GM12864 (cell line): ENCODE results near the gene IRGQ.

Experiments used
- DNase-seq: peaks from one replicate; pipeline ENCODE4 v3.0.0-alpha.2; 2011; ENCODE audit warnings: low read depth
- H3K4me3 ChIP-seq: 2 replicates; pipeline ENCODE4 v1.5.1; 2011; ENCODE audit warnings: mild to moderate bottlenecking, low read depth, low read length, control low read depth
- TF ChIP-seq, protein P1 (sequence below): IDR thresholded peaks from 2 replicates; pipeline ENCODE4 v1.5.1; 2011; ENCODE audit warnings: low read depth, mild to moderate bottlenecking, moderate library complexity, low read length, control low read depth, inconsistent platforms; ENCODE audit errors: missing control alignments

The IRGQ gene

DNA sequence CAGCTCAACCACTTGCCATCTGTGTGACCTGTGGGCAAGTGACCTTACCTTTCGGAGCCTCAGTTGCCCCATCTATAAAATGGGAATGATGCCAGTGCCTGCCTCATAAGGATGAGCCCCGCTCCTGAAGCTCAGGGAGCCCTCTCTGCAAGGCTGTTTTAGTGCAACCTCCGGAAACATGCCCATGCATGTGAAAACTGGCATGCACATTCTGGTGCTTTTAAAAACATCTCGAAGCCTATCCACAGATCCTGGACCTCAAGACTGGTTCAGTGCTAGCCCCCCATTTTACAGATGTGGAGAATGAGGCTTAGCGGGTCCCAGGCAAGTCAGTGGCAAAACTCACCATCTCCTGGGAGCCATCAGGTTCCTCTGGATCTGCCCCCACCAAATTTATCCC is 38.1 kb upstream of the IRGQ start:
- TF ChIP-seq, protein P1, sequence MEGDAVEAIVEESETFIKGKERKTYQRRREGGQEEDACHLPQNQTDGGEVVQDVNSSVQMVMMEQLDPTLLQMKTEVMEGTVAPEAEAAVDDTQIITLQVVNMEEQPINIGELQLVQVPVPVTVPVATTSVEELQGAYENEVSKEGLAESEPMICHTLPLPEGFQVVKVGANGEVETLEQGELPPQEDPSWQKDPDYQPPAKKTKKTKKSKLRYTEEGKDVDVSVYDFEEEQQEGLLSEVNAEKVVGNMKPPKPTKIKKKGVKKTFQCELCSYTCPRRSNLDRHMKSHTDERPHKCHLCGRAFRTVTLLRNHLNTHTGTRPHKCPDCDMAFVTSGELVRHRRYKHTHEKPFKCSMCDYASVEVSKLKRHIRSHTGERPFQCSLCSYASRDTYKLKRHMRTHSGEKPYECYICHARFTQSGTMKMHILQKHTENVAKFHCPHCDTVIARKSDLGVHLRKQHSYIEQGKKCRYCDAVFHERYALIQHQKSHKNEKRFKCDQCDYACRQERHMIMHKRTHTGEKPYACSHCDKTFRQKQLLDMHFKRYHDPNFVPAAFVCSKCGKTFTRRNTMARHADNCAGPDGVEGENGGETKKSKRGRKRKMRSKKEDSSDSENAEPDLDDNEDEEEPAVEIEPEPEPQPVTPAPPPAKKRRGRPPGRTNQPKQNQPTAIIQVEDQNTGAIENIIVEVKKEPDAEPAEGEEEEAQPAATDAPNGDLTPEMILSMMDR, result no peak
- no peak for DNase-seq
- no peak overlapping the region for H3K4me3 ChIP-seq

DNA sequence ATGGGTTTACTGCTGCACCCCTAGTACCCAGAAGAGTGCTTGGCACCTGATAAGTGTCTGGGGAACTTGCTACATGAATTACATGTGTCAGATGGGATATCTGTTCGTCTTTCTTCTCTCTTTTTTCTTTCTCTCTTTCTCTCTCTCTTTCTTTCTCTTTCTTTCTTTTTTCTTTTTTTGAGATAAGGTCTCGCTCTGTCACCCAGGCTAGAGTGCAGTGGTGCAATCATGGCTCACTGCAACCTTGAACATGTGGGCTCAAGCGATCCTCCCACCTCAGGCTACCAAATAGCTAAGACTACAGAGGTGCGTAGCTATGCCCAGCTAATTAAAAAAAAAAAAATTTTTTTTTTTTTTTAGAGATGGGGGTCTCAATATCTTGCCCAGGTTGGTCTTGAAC is 37.6 kb upstream of the IRGQ start:
- H3K4me3 ChIP-seq, result no peak overlapping the region
- TF ChIP-seq, protein P1, result no peak
- DNase-seq, result no peak

DNA sequence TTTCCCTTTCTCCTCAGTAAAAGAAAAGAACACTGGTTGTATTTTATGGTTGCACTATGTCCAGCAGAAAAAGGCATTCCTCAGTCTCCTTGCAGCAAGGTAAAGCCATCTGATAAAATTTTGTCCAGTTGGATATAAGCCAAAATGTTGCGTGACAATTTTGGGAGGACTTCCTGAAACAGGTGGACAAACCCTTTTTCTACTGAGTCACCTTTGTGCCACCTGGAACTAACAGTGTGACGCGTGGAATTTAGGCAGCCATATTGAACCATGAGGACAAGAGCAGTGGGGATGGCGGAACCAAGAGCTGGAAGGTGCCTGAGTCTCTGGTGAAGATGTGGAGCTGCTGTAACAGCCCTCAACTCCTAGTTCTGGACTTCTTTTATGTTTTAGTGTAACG is 35.6 kb upstream of the IRGQ start:
- no peak for DNase-seq
- no peak overlapping the region for H3K4me3 ChIP-seq
- TF ChIP-seq, protein P1, result no peak

DNA sequence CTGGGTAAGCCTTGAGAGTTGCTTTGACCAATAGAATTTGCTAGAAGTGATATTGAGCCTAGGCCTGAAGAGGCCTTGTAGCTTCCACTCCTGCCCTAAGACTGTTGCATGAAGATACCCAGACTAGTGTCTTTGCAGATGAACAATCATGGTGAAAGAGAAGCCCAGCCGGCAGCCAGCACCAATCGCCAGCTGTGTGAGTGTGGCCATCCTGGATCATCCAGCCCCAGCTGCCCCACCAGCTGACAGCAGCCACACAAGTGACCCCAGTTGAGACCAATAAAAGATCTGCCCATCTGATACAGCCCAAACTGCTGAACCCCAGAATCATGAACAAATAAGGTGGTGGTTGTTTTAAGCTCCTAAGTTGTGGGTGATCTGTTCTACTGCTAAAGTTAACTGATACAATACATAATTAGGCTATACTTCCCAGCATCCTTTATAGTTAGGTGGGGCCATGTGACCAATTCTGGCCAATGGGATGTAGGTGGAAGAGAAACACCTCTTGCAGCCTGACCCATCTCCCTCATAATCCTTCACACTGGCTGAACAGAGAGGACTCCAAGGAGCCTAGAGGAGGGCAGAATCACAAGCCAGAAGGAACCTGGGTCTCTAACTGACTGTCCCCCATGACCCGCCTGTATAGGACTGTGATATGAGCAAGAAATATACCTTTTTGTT is 32.9 kb upstream of the IRGQ start:
- H3K4me3 ChIP-seq, result no peak overlapping the region
- no peak for DNase-seq
- TF ChIP-seq, protein P1, result no peak

DNA sequence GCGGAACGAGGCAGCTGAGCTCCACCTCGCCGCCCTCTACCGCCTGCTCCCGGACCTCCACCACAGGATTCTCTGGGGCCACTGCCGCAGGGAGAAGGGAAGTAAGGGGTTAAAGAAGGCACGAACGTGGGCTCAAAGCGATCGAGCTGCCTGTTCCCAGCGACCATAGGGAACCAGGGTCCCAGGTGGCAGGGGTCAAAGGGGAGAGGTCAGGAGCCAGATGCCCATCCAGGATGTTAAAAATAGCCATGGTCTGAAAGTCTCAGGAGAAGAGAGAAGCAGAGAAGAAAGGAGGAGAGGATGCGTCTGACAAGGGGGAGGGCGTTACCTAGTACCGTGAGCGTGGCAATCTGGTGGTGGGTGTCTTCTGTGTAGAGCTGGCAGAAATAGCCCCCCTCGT is 30.9 kb upstream of the IRGQ start:
- H3K4me3 ChIP-seq, result no peak overlapping the region
- TF ChIP-seq, protein P1, result no peak
- no peak for DNase-seq

DNA sequence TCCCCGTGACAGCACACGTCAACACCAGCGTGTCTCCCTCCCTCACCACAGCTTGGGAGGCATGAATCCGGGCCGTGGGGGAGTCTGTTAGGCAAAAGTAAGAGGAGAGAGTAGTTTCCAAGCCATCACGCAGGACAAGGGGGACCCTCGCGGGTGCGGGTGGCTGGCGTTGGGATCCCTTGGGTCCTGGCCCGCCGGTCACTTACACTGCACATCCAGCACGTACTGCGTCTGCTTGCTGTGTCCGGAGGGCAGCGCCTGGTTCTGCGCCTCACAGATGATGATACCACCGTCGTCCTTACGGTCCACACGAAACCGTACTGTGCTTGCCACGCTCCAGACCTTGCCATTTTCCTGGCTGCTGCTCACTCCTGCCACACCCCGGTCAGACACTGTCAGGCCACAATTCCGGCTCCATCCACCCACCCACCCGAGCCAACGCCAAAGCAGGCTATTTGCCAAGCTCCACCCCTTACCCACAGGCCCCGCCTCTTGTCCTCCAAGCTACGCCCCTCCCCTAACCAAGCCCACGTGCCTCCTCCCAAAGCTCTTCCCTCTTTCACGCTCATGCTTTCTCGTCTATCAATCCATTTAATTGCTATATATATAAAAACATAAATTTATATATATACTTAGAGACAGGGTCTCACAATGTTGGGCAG is 30.1 kb upstream of the IRGQ start:
- TF ChIP-seq, protein P1, result no peak
- DNase-seq, result no peak
- H3K4me3 ChIP-seq, result no peak overlapping the region

DNA sequence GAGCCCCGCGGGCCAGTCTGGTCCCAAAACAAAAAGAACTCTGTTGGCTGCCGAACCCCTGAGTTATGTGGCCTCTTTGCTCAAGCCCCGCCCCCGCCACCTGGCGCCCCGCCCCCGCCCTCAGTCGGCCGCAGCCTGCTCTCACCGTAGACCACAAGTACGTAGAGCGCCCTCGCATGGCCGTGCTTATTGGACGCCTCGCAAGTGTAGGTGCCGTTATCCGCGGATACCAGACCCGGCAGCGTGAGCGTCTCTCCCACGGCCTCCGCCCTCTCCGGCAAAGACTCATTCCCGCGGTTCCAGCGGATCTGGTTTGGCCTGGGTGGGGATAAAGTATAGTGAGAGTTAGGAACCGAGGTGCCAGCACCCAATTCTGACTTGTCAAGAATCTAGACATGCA is 29.0 kb upstream of the IRGQ start:
- no peak overlapping the region for H3K4me3 ChIP-seq
- DNase-seq, result peak; percentile 57
- TF ChIP-seq, protein P1, result peak; percentile 50
